GM18870 (cell line): ENCODE data around the gene LGALS8.

ENCODE experiments used
- ATAC-seq: cut with Tn5 transposase; IDR thresholded peaks from one replicate; pipeline ENCODE4 v1.9.1; 2021; ENCODE audit warnings: moderate library complexity; ENCODE audit not compliant: unreplicated experiment

Gene LGALS8

DNA sequence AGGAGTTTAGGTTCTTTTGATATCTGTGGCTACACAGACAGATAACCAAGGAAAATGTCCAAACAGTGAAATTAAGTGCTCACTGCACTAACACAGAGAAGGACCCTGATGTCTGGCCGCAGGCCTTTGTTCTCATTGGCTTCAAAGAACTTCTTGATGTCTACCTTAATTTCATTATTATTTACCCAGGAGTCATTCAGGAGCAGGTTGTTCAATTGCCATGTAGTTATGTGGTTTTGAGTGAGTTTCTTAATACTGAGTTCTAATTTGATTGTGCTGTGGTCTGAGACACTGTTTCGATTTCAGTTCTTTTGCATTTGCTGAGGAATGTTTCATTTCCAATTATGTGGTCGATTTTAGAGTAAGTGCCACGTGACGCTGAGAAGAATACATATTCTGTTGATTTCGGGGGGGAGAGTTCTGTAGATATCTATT is 15.2 kb upstream of the LGALS8 start:
- peak; percentile 47 for ATAC-seq

GRCh38 chr1:236509203-236509602 is 14.6 kb upstream of the LGALS8 start:
- no peak for ATAC-seq

DNA sequence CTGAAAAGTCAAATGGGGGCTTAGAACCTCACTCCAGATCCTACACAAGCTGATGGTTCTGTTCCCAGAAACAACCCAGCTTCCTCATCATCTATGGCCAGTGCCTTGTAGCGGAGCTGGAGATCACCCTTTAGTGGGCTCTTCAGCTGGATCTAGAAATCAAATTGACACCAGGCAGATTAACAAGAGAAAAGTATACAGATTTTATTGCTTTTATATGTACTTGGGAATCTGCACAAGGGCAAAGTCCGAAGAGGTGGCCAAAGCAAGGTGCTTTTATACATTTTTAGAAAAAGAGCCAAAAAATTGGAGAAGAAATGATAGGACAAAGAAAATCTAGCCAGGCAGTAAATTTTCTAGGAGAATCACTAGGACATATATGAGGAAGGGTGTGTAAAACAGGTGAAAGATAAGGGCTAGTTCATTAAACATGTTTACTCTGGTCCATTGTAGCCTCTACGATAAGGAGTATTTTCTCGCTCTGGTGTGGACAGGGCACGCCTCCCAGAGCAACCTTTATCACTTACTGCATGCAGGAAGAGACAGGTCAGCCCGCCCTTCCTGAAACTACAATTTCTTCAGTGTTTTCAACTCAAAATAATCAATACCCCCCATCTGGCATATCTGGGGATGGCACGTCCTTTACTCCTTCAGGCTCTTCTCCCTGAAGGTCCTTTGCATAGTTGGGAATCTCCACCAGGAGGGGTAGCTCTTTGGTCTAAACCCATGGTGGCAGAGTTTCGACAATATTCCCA is 14.0 kb upstream of the LGALS8 start:
- ATAC-seq: no peak

- ATAC-seq: no peak
These were observed 11.9 kb upstream of the LGALS8 start for GRCh38 chr1:236511735-236512418.

DNA sequence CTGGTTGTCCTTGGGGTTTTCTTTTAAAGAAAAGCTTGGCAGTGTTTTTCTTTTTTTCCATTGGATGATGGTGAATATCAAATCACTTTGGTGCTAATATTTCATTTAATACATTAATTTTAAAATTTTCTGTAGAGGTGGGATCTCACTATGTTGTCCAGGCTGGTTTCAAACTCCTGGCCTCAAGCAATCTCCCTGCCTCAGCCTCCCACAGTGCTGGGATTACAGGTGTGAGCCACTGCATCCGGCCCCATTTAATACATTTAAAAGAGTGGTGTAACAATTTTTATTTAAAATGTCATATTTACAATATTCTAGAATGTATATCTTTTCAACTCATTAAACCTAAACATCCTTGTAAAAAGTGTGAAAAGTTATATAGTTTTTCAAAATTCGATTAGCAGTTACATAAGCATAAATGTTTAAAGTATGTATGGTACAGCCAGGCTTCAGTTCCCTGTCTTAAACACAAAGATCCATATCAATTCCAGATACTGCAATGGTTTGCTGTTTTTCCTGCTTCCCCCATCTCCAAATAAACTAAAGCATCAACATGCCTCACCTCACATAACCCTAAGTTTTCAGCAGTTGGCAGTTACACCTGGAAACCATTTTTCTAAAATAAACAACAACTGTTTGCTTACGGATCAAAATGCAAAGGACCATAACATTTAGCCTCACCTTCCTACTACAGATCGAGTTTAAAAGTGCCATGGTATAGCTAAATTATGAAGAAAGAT is 8.9 kb upstream of the LGALS8 start:
- no peak for ATAC-seq

GRCh38 chr1:236515443-236515958 is 8.3 kb upstream of the LGALS8 start:
- ATAC-seq: no peak

- no peak for ATAC-seq
These were observed 6.7 kb upstream of the LGALS8 start for GRCh38 chr1:236516929-236517704.

DNA sequence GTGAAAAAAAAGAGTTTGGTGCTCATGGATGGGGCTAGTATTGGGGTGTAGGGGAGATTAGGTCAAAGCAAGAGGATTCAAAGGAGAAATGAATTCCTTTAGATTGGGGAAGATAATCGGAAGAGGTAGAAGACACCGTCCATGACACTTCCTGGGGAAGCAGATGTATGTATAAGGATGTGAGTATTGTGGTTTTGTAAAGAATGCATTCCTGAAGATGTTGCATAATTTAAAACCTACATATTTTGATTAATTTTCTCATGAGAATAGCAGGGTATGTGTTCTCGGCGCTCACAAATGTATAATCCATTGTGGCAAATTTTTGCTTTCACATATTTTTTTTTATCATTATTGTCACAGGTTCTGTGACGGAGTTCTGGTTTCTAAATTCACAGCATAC is 5.5 kb upstream of the LGALS8 start:
- no peak for ATAC-seq

GRCh38 chr1:236520445-236521005 is 3.3 kb upstream of the LGALS8 start:
- no peak for ATAC-seq

GRCh38 chr1:236522937-236523703 is 662 bp upstream of the LGALS8 start:
- no peak for ATAC-seq

- ATAC-seq: peak; percentile 90
These were observed 536 bp downstream of the LGALS8 start for GRCh38 chr1:236524142-236524894.

DNA sequence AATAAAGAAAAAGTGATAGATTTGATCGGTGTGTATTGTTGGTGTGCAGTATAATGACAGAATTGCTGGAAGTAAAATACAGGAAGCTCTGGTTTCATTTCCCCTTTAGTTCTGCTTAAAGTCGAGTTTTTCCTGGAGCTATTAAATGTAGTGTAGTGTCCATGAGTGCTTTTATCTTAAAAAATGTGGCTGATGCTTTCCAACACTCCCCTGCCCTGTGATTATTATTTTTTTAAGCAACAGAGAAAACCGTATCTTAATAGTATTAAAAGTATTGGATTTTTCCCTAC is 1.1 kb downstream of the LGALS8 start:
- no peak for ATAC-seq

- no peak for ATAC-seq
These were observed 2.3 kb downstream of the LGALS8 start for GRCh38 chr1:236526079-236526478.

DNA sequence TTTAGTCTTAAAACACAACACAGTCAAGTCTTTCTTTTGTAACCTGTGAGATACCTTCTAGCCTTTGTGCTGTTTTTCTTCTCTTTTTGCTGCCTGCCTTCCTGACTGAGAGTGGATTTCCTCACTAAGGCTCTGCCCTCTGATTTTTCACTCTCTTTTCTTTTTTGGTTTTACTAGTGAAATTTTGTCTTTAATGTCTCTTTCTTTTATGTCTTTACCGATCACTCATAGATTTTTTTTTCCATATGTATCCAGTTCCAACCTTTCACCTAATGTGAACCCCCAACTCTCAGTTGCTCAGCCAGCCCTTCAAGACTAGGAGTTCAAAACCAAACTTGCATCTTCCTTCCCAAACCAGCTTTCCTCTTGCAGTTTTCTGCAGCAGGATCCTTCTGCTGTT is 6.5 kb downstream of the LGALS8 start:
- ATAC-seq: no peak

DNA sequence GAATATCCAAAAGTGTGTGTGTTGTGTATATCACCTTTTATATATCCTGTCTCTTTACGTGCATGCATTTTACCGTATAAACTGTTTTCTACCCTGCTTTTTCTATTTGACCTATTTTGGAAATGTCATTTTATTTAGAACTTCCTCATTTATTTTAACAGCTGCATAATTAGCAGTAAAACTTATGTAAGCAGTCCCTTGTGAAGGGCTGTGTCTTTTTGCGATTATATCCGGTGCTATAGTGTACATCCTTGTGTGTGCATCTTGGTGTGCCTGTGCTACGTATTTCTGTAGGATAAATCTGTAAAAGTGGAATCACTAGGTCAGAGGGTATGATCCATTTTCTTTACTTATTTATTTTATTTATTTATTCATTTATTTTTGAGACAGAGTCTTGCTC is 7.2 kb downstream of the LGALS8 start:
- ATAC-seq: no peak

DNA sequence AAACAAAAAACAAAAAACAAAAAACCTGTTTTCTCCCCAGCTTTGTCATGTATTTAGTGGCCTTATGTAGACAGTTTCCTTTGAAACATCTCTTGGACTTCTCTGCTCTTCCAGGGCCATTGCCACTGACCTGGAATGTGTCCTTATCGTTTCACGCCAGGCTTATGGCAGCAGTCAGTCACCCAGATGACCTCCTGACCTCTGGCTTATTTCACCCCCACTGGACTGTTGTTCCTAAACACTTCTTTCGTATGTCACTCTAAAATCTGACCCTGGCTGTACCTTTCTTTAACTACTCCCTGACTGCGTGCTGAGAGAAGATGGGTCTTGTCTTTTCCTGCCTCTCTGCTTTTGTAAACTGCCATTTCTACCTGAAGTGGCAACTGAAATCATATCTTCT is 9.1 kb downstream of the LGALS8 start:
- ATAC-seq: no peak

- no peak for ATAC-seq
These were observed 10.4 kb downstream of the LGALS8 start for GRCh38 chr1:236534151-236534651.

GRCh38 chr1:236535190-236535589 is 11.4 kb downstream of the LGALS8 start:
- ATAC-seq: no peak

GRCh38 chr1:236535662-236536161 is 11.9 kb downstream of the LGALS8 start:
- ATAC-seq: no peak
